ENCODE data around the gene AKAP7. TPM values are rescaled to one million over a fixed set of nuclear protein-coding genes. Genes with fewer than 3 reads are reported as not detected.
"Not testable (repeated sequence)": the region's sequence is repeated elsewhere in the genome, so short reads cannot be mapped to it uniquely, and the experiment has no call there.

AKAP7 gene
- total RNA-seq, 1 donor from 2014 or later: 19.9 TPM

- DNase-seq: no peak
These were observed 159.8 kb downstream of the AKAP7 start for GRCh38 chr6:131295081-131295480.

- DNase-seq: not testable (repeated sequence)
These were observed 165.6 kb downstream of the AKAP7 start for GRCh38 chr6:131300826-131301225.

- DNase-seq: no peak
These were observed 168.2 kb downstream of the AKAP7 start for GRCh38 chr6:131303338-131303930.

- no peak for DNase-seq
These were observed 170.0 kb downstream of the AKAP7 start for GRCh38 chr6:131305037-131305850.

GRCh38 chr6:131309437-131309836, 174.2 kb downstream of the AKAP7 start:
- no peak for DNase-seq

GRCh38 chr6:131314838-131315237, 179.6 kb downstream of the AKAP7 start:
- no peak for DNase-seq

GRCh38 chr6:131316654-131317053, 181.4 kb downstream of the AKAP7 start:
- DNase-seq: no peak

- DNase-seq: no peak
These were observed 182.2 kb downstream of the AKAP7 start for GRCh38 chr6:131317516-131317915.

GRCh38 chr6:131321589-131321988, 186.3 kb downstream of the AKAP7 start:
- DNase-seq: peak; percentile 80

GRCh38 chr6:131322125-131322524, 186.9 kb downstream of the AKAP7 start:
- no peak for DNase-seq

- not testable (repeated sequence) for DNase-seq
These were observed 190.4 kb downstream of the AKAP7 start for GRCh38 chr6:131325669-131326068.

GRCh38 chr6:131328727-131329126, 193.5 kb downstream of the AKAP7 start:
- DNase-seq: not testable (repeated sequence)

- DNase-seq: no peak
These were observed 195.9 kb downstream of the AKAP7 start for GRCh38 chr6:131331151-131331550.

GRCh38 chr6:131331873-131332781, 196.9 kb downstream of the AKAP7 start:
- DNase-seq: no peak

Other genes starting within 250 kb of the AKAP7 start
- 187 TPM for gene EPB41L2, start 72.2 kb upstream of the AKAP7 start, total RNA-seq